GM19324 (cell line): ENCODE measurements around the gene FOXP3.
"Not testable (repeated sequence)": the region's sequence is repeated elsewhere in the genome, so short reads cannot be mapped to it uniquely, and the experiment has no call there.

Experiments
- ATAC-seq: cut with Tn5 transposase; IDR thresholded peaks from one replicate; pipeline ENCODE4 v1.9.1; 2021; ENCODE audit warnings: mild to moderate bottlenecking, moderate library complexity; ENCODE audit not compliant: unreplicated experiment, low FRiP score

Gene FOXP3, protein sequence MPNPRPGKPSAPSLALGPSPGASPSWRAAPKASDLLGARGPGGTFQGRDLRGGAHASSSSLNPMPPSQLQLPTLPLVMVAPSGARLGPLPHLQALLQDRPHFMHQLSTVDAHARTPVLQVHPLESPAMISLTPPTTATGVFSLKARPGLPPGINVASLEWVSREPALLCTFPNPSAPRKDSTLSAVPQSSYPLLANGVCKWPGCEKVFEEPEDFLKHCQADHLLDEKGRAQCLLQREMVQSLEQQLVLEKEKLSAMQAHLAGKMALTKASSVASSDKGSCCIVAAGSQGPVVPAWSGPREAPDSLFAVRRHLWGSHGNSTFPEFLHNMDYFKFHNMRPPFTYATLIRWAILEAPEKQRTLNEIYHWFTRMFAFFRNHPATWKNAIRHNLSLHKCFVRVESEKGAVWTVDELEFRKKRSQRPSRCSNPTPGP

DNA sequence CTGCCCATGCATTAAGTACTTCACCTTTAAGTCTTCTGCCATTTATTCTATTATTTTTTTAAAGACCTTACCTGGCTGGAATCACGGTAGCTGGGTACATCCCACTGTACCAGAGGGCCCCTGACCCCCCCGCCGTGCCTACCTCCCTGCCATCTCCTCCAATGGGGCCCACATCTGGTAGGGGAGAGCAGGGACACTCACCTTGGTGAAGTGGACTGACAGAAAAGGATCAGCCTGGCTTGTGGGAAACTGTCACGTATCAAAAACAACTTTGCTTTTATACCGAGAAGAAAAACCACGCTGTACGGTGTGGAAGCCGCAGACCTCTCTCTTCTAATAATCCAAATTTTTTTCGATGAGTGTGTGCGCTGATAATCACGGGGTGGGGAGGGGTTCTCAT, at the start of gene FOXP3:
Gene FOXP3 (minus strand): TSS at position 251 of the 400 bp plus-strand sequence. CDS start 6,205 bp downstream, outside the sequence.
- ATAC-seq: no peak

- no peak for ATAC-seq
Observed at GRCh38 chrX:49312176-49312575, 47.7 kb upstream of the FOXP3 start.

GRCh38 chrX:49310371-49310770, 45.9 kb upstream of the FOXP3 start:
- ATAC-seq: no peak

- no peak for ATAC-seq
Observed at GRCh38 chrX:49309401-49309981, 45.0 kb upstream of the FOXP3 start.

DNA sequence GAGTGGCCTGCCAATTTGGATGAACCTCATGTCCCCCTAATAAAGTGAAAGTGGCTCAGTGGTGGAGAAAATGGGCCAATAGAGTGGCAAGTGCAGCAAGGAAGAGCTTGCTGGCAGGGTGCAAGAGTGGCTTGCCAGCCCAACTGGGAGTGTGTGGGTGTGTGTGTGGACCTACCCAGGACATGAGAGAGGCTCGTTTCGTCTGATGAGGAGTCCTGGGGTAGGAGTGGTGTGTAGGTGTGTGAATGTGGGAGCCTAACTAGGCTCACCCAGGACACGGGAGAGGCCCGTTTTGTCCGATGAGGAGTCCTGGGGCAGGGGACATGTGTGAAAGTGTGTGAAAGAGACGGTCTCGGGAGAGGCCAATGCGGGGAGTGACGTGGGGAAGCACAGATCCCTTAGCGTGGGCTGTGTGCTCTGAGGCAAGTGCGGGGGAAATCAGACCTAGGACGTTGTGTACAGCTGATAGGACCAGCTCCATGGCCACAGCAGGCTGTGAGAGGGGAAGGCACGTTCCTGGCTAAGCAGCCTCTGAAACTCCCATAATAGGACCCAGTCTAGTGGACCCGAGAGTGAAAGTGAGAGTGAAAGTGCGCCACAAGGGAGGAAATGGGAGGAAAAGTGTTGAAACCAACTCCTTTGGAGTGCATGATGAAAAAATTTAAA, 44.2 kb upstream of the FOXP3 start:
- no peak for ATAC-seq

DNA sequence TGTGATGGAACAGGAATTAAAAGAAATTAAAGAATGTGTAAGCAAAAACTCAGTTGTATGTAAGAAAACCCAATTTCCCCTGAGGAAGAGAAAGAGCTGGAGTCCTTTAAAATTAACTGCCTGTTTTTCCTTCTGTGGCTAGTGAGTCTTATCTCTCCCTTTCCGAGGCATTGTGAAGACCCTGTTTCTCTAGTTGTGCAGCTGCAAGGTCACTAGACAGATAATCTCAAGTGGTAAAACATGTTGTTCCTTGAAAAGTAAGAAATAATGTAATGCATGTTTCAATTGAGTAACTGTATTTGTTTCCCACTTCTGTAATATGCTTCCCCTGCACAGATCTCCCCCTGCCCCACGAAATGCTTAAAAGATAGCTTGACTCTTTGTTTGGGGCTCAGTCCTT, 43.3 kb upstream of the FOXP3 start:
- not testable (repeated sequence) for ATAC-seq

DNA sequence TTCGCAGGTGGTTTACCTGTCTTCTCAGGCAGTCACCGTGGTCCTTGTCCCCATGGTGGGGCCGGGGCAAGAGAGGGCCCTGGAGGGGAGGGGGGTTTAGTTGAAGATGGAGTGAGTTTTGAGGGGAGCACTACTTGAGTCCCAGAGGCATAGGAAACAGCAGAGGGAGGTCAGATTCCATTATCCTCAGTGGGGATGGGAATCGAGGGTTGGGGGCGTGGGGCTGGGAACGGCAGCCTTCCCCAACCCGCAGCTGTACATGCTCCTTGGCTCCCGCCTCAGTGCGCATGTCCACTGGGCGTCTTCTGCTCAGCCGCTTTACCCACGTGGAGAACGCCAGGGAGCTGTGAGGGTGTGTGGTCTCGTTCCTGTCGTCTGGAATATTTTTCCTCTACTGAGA, 38.8 kb upstream of the FOXP3 start, which contains the start of gene GAGE10:
Gene GAGE10 (plus strand): TSS at position 301 of the 400 bp plus-strand sequence. CDS start 1,214 bp downstream, outside the sequence.
- no peak for ATAC-seq

DNA sequence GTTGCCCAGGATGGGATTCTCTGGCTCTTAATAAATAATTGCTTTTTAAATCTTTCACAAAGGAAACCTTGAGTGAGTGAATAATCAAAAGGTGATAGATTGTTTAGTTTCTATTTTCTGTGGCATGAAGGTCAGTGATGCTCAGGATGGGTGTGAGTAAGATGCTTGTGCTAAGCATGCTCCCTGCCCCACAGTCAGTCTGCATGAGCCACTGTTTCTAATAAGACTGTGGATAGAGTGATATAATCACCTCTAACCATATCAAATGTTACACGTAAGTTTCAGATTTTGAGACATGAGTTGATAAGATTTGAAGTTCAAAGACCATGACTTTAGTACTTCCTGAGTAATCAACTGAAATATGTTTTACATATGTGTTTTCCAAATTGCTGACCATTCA, 36.2 kb upstream of the FOXP3 start:
- ATAC-seq: no peak

DNA sequence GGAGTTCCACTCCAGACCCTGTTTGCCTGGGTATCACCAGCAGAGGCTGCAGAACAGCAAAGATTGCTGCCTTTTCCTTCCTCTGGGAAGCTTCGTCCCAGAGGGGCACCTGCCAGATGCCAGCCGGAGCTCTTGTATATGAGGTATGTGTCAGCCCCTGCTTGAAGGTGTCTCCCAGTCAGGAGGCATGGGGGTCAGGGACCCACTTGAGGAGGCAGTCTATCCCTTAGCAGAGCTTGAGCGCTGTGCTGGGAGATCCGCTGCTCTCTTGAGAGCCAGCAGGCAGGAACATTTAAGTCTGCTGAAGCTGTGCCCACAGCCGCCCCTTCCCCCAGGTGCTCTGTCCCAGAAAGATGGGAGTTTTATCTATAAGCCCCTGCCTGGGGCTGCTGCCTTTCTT, 34.8 kb upstream of the FOXP3 start:
- ATAC-seq: not testable (repeated sequence)

DNA sequence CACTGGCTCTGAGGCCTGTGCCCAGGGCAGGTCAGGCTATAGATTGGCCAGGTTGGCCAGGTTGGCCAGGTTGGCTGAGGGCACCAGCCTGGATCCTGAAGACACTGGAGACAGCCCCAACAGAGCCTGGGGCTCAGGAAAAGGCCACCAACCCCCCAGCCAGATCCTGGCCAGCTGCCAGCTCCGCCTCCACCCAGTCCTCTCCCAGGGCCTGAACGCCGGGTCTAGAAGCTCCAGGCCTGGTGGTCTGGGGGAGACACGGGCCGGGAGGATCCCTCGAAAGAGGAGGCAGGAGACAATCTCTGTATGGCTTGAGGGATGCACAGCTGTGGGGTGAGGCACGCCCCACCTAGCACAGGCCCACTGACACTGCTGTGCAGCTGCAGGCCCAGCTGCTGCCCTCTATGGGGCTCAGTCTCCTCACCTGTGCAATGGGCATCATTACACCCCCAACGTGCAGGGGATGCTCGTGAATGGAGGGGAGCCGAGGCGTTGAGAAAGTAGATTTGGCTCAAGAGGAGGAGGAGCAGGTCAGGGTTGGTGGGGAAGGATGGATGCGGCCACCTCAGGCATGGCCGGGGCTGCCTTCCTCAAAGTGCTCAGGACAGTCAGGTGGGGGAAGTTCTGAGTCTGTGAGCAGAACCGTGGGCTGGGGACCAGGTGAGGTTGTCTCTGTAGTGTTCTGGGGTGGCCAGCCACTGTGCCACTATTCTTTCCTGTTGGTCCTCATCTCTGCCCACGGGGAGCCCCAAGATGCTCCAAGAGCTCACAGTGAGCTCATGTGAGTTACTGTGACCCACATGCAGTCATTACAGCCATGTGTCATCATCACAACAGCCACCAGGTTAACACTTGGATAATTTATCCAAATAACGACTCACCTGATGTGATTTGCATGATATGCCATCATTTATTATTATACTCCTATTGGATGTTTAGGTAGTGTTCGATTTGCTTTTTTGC, 28.2 kb upstream of the FOXP3 start:
- no peak for ATAC-seq

- ATAC-seq: peak; percentile 53
Observed at GRCh38 chrX:49291615-49292337, 27.3 kb upstream of the FOXP3 start.

DNA sequence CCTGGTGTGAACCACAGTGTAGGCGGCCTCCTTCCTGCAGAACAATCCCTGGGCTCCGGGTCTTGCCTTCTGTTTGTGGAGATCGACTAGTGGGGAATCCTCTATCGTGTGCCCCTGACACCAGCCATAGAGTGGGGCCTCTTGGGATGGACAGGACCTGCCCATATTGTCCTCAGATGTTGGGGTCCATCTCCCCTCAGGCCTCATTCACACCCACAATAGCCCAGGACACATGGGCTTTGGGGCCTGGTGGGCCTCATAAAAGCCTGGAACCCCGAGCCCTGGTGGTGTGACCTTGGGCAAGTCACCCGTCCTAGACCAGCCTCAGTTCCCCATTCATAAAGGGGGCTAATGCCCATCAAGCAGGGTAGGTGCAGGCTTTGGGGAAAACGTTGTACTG, 25.7 kb upstream of the FOXP3 start:
- ATAC-seq: no peak

DNA sequence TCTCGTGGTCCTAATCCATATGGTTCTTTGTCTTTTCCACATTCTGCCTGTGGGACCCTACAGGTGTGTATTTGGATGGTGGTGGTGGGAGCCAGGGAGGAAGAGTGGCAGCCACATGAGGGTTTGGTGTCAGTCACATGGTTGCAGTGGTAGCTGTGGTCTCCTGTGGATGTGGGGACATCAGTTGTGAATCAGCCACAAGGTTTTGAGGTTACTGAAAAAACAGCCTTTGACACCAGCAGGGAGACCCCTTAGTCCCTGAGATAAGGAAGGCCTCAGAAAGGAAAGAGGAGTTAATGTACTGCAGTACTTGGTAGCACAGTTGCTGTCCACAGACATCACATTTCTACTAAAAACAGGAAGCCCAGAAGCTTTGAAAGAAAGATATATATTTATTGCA, 23.2 kb upstream of the FOXP3 start:
- ATAC-seq: no peak

DNA sequence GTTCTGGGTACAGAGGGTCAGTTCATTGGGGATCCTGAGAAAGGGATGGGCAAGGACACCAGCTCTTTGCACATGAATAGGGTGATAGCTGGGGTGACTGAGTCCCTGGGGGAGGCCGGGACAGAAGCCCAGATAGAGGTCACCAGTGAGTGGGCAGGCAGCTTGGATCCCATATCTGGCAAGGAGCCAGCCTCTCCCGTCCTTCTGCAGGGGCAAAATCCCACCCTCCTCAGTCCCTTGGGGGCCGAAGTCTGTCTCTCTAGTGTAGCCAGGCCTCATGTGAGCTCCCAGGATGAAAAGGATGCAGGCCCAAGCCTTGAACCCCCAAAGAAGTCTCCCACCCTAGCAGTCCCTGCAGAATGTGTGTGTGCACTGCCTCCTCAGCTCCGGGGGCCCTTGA, 22.1 kb upstream of the FOXP3 start:
- ATAC-seq: no peak

GRCh38 chrX:49286136-49286535, 21.6 kb upstream of the FOXP3 start:
- ATAC-seq: no peak

DNA sequence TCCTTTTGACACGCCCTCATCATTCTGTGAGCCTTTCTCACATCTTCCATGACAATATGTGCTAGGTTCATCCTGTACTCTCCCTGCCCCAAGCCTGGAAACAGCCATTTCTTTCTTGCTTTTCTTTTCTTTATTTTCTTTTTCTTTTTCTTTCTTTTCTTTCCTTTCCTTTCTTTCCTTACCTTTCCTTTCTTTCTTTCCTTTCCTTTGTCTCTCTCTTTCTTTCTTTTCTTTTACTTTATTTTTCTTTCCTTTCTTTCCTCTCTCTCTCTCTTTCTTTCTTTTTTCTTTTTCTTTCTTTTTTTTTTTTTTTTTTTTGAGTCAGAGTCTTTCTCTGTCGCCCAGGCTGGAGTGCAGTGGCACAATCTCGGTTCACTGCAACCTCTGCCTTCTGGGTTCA, 19.7 kb upstream of the FOXP3 start:
- ATAC-seq: no peak

GRCh38 chrX:49282647-49283011, 18.1 kb upstream of the FOXP3 start:
- no peak for ATAC-seq

GRCh38 chrX:49278081-49278480, 13.6 kb upstream of the FOXP3 start:
- no peak for ATAC-seq

DNA sequence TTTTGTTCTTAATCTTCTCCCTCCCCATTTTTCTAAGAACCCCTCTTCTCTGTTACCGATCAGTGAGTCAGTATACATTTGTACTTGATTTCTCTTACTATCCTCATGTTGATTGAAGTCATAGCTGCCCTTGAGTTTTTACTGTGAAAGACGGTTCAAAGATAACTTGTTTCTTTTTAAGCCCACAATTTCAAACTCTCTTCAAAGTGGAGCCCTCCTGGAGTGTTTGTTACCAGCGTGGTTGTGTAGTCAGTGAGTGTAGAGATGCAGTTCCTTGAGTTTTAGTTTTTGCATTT, 13.0 kb upstream of the FOXP3 start:
- ATAC-seq: no peak
